PC-3 (cell line): ENCODE results near the gene BLCAP. TPM values are rescaled to one million over a fixed set of nuclear protein-coding genes. Genes with fewer than 3 reads are reported as not detected.

Experiments
- ATAC-seq: fragments of 200-7000 bp; cut with Tn5 transposase; 2 replicates; pipeline ENCODE4 v1.9.1; 2020; ENCODE audit warnings: mild to moderate bottlenecking, moderate library complexity
- BruUV-seq: library from RNA; stranded (reverse); fragments of 400-500 nt; replicated peaks from 2 replicates; lab custom pipeline; 2021; lab: Mats Ljungman, UMichigan
- CTCF ChIA-PET: fragments of 300-600 bp; sonication (Branson Sonifier 250); formaldehyde crosslinking; loops from one replicate; lab custom pipeline; 2022; ENCODE audit warnings: antibody characterized with exemption; lab: Charles Lee
- POLR2A ChIA-PET: fragments of 300-600 bp; sonication (Branson Sonifier 250); formaldehyde crosslinking; loops from one replicate; lab custom pipeline; 2022; ENCODE audit warnings: antibody characterized with exemption; ENCODE audit not compliant: unreplicated experiment; lab: Charles Lee
- DNase-seq: peaks from one replicate; pipeline ENCODE4 v3.0.0-alpha.2; 2015
- H2AFZ ChIP-seq: fragments of 300-600 bp; sonication (generic); 2 replicates; pipeline ENCODE4 v1.6.0; 2016; ENCODE audit warnings: antibody characterized with exemption, low read length
- H3F3A ChIP-seq: fragments of 300-600 bp; sonication (generic); one replicate; pipeline ENCODE4 v1.6.0; 2017; ENCODE audit warnings: antibody characterized with exemption, low read length, control low read depth, mild to moderate bottlenecking; ENCODE audit not compliant: unreplicated experiment
- H3K27ac ChIP-seq: fragments of 300-600 bp; sonication (generic); 2 replicates; pipeline ENCODE4 v1.5.1; 2016; ENCODE audit warnings: mild to moderate bottlenecking, low read length
- H3K27me3 ChIP-seq: fragments of 300-600 bp; sonication (generic); 2 replicates; pipeline ENCODE4 v1.6.1; 2016; ENCODE audit warnings: low read length, mixed read lengths
- H3K36me3 ChIP-seq: fragments of 300-600 bp; sonication (generic); 2 replicates; pipeline ENCODE4 v1.6.1; 2016; ENCODE audit warnings: low read depth, mixed run types, low read length, mixed read lengths
- H3K4me1 ChIP-seq: fragments of 300-600 bp; sonication (generic); 2 replicates; pipeline ENCODE4 v1.5.1; 2016; ENCODE audit warnings: low read length; ENCODE audit not compliant: insufficient read depth
- H3K4me2 ChIP-seq: fragments of 300-600 bp; sonication (generic); 2 replicates; pipeline ENCODE4 v1.6.0; 2016; ENCODE audit warnings: low read length
- H3K4me3 ChIP-seq: fragments of 300-600 bp; sonication (generic); 2 replicates; pipeline ENCODE4 v1.5.1; 2016; ENCODE audit warnings: mild to moderate bottlenecking, low read length, mixed read lengths
- H3K79me2 ChIP-seq: fragments of 300-600 bp; sonication (generic); 2 replicates; pipeline ENCODE4 v1.6.1; 2017; ENCODE audit warnings: low read length, mixed read lengths
- H3K9ac ChIP-seq: fragments of 300-600 bp; sonication (generic); 2 replicates; pipeline ENCODE4 v1.6.0; 2016; ENCODE audit warnings: mild to moderate bottlenecking, low read length
- H3K9me2 ChIP-seq: fragments of 300-600 bp; sonication (generic); replicated peaks from 2 replicates; pipeline ENCODE4 v1.6.1; 2016; ENCODE audit warnings: mixed run types, low read length, mixed read lengths
- H3K9me3 ChIP-seq: fragments of 300-600 bp; sonication (generic); 2 replicates; pipeline ENCODE4 v1.6.1; 2016; ENCODE audit warnings: low read length, mixed read lengths
- H4K20me1 ChIP-seq: fragments of 300-600 bp; sonication (generic); 2 replicates; pipeline ENCODE4 v1.6.1; 2016; ENCODE audit warnings: low read length, mixed read lengths
- EZH2 ChIP-seq: fragments of 300-600 bp; sonication (generic); IDR thresholded peaks from one replicate; pipeline ENCODE4 v1.6.1; 2017; ENCODE audit warnings: antibody characterized with exemption, mild to moderate bottlenecking, low read length; ENCODE audit not compliant: unreplicated experiment
- EZH2phosphoT487 ChIP-seq: fragments of 300-600 bp; sonication (generic); IDR thresholded peaks from 2 replicates; pipeline ENCODE4 v1.6.1; 2018; ENCODE audit warnings: mild to moderate bottlenecking, antibody characterized with exemption, low read length, borderline replicate concordance
- intact Hi-C: fragments of 100-400 bp; cut with micrococcal nuclease; formaldehyde crosslinking; loops from 2 replicates; pipeline ENCODE4 v1.9.0; 2023
- total RNA-seq: library from RNA; depleted of rRNA; stranded (reverse); fragments of >200 nt; gene quantifications from 2 replicates; pipeline ENCODE4 v1.2.3, GENCODE V29; 2014
- TF ChIP-seq, protein P1 (sequence below): fragments of 300-600 bp; sonication (generic); conservative IDR thresholded peaks from 2 replicates; pipeline ENCODE4 v1.5.1; 2017; ENCODE audit warnings: antibody characterized with exemption, low read depth, mild to moderate bottlenecking, low read length

Gene BLCAP
- total RNA-seq, 1 experiment from 2014 or later, result 100 TPM

DNA sequence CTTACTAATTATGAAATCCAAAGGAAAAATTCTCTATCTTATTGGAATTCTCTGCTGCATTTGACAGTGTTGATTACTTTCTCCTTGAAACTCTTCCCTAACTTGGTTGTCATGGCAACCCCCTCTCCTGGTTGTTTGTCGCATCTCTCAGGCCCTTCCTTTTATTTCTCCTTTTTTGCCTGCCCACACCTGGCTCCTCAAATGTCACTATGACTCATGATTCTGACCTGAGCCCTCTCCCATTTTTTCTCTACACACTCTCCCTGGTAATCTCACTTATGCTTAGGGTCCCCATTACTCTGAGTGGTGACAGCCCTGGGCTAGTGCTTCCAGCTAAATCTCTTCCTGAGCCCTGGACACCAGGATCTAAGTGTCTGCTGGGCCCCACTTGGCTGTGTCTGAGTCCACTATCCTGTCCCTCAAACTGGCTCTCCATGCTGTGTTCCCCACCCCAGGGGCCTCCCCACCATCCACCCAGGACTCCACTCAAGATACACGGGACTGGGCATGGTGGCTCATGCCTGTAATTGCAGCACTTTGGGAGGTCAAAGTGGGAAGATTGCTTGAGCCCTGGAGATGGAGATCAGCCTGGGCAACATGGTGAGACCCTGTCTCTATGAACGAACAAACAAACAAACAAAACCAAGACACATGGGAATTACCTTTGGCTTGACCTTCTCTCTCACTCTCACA, 23.1 kb downstream of the BLCAP start:
- Histone ChIP-seq H3K9me3 (no peaks in the 10 kb centered on the region), H3K27ac (no peak overlapping the region), H3K9ac (no peak overlapping the region), H3K9me2 (no peaks in the 10 kb centered on the region), H3K4me3 (no peak overlapping the region), H3K79me2 (no peaks in the 10 kb centered on the region), H4K20me1 (no peaks in the 10 kb centered on the region), H3K36me3 (peaks cover 15% of the 10 kb centered on the region), H3K4me2 (no peak overlapping the region), H3F3A (no peaks in the 10 kb centered on the region), H2AFZ (no peak overlapping the region), H3K4me1 (no peaks in the 10 kb centered on the region), H3K27me3 (no peaks in the 10 kb centered on the region)
- TF ChIP-seq EZH2phosphoT487, result no peak
- TF ChIP-seq, protein P1, sequence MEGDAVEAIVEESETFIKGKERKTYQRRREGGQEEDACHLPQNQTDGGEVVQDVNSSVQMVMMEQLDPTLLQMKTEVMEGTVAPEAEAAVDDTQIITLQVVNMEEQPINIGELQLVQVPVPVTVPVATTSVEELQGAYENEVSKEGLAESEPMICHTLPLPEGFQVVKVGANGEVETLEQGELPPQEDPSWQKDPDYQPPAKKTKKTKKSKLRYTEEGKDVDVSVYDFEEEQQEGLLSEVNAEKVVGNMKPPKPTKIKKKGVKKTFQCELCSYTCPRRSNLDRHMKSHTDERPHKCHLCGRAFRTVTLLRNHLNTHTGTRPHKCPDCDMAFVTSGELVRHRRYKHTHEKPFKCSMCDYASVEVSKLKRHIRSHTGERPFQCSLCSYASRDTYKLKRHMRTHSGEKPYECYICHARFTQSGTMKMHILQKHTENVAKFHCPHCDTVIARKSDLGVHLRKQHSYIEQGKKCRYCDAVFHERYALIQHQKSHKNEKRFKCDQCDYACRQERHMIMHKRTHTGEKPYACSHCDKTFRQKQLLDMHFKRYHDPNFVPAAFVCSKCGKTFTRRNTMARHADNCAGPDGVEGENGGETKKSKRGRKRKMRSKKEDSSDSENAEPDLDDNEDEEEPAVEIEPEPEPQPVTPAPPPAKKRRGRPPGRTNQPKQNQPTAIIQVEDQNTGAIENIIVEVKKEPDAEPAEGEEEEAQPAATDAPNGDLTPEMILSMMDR, result no peak
- TF ChIP-seq EZH2, result no peak
- DNase-seq (peak; percentile 25), ATAC-seq (peak; percentile 8)
- BruUV-seq, result no TSS peak
- ChIA-PET CTCF (no interaction called here), POLR2A (no interaction called here)
- intact Hi-C loops, result loop anchor here (10.0 kb wide), 1 partner anchor 60 kb away; no protein-coding TSS in a partner anchor

DNA sequence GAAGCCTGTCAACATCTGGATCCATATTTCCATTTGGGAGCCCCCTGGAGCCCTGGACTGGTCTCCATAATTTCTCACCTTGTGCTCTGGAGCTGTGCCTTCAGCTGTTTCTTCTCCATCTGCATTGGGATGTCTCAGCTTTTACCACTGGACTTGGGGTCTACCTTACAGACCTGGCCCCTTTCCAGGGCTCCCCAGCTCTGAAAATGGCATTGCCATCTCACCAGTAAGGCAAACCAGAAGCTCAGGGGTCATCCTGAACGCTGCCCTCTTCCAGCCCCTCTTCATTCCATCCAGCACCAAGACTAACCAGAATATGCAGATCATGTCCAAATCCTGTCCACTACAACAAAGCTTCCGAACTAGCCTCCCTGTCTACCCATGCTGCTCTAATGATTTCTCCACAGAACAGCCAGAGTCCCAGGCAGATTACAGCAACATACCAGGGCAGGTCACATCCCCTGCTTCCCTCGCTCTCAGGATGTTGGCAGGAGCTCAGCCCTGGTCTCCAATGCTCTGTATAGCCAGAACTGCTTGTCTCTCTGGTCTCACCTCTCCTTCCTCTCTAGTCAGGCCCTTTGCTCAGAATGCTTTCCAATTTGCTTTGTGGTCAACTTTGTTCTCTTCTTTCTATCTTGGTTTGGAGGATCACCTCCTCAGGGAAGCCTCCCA, 24.3 kb downstream of the BLCAP start:
- no peak for DNase-seq
- H4K20me1 ChIP-seq, result no peaks in the 10 kb centered on the region
- H3K27ac ChIP-seq, result no peak overlapping the region
- H3K9ac ChIP-seq, result no peak overlapping the region
- TF ChIP-seq EZH2 (no peak), EZH2phosphoT487 (no peak)
- TF ChIP-seq, protein P1, result no peak
- intact Hi-C loops, result loop anchor here (10.0 kb wide), 1 partner anchor 59 kb away; no protein-coding TSS in a partner anchor
- no peaks in the 10 kb centered on the region for H3K9me3 ChIP-seq
- no peak overlapping the region for H2AFZ ChIP-seq
- no peak overlapping the region for H3K4me2 ChIP-seq
- CTCF ChIA-PET, result no interaction called here
- no TSS peak for BruUV-seq
- no peaks in the 10 kb centered on the region for H3K27me3 ChIP-seq
- no peaks in the 10 kb centered on the region for H3F3A ChIP-seq
- POLR2A ChIA-PET, result interaction anchor here (1.0 kb wide), 1 partner anchor 232 kb away, joined by 3 read pairs; no protein-coding TSS in a partner anchor
- H3K4me1 ChIP-seq, result peaks cover 6% of the 10 kb centered on the region
- ATAC-seq, result no peak
- no peaks in the 10 kb centered on the region for H3K9me2 ChIP-seq
- peaks cover 8% of the 10 kb centered on the region for H3K36me3 ChIP-seq
- H3K4me3 ChIP-seq, result no peak overlapping the region
- H3K79me2 ChIP-seq, result no peaks in the 10 kb centered on the region
